Common myeloid progenitor, CD34-positive (primary cell): ENCODE results near the gene DCUN1D5.

Experiments
- CTCF ChIA-PET: fragments of 350-600 bp; sonication (Branson Sonifier 250); formaldehyde crosslinking; loops from one replicate; lab custom pipeline; 2021; ENCODE audit warnings: antibody characterized with exemption; lab: Charles Lee
- POLR2A ChIA-PET: fragments of 350-600 bp; sonication (Branson Sonifier 250); formaldehyde crosslinking; loops from one replicate; lab custom pipeline; 2021; ENCODE audit warnings: antibody characterized with exemption; lab: Charles Lee
- DNase-seq, 3 donors: peaks; one replicate each; pipeline versions ENCODE4 v3.0.0 to v3.0.0-alpha.2; 2013
- H3K27ac ChIP-seq, 2 experiments: 1 replicate in 1 of 2; 2 replicates in 1 of 2; pipeline ENCODE4 v1.7.0; 2013; ENCODE audit warnings: inconsistent platforms in 2 of 2, low read length in 2 of 2, mild to moderate bottlenecking in 2 of 2, low read depth in 1 of 2, moderate library complexity in 1 of 2; ENCODE audit not compliant: severe bottlenecking in 2 of 2, insufficient read depth in 1 of 2, poor library complexity in 1 of 2
- H3K27me3 ChIP-seq, 5 experiments: replicated peaks in 2 of 5; 1 replicate in 3 of 5; 2 replicates in 2 of 5; pipeline versions ENCODE4 v1.6.1 to v1.7.0; 2013; ENCODE audit warnings: low read length in 4 of 5, mild to moderate bottlenecking in 2 of 5, moderate library complexity in 2 of 5, inconsistent platforms in 1 of 5; ENCODE audit not compliant: insufficient read depth in 5 of 5, control insufficient read depth in 4 of 5
- H3K36me3 ChIP-seq, 4 experiments: 1 replicate in 2 of 4; 2 replicates in 2 of 4; pipeline versions ENCODE4 v1.6.1 to v1.7.0; 2013; ENCODE audit warnings: low read length in 3 of 4, control low read depth in 1 of 4, mild to moderate bottlenecking in 1 of 4; ENCODE audit not compliant: control insufficient read depth in 4 of 4, insufficient read depth in 4 of 4
- H3K4me1 ChIP-seq, 4 experiments: 1 replicate in 3 of 4; 2 replicates in 1 of 4; pipeline versions ENCODE4 v1.6.1 to v1.7.1; 2013; ENCODE audit warnings: low read length in 3 of 4, mild to moderate bottlenecking in 3 of 4, control low read depth in 1 of 4, inconsistent platforms in 1 of 4, moderate library complexity in 1 of 4; ENCODE audit not compliant: control insufficient read depth in 4 of 4, insufficient read depth in 4 of 4; ENCODE audit errors: control extremely low read depth in 1 of 4
- H3K4me3 ChIP-seq, 7 experiments: 1 replicate in 4 of 7; 2 replicates in 3 of 7; pipeline versions ENCODE4 v1.5.1 to v1.7.0; 2013; ENCODE audit warnings: mild to moderate bottlenecking in 7 of 7, low read length in 6 of 7, moderate library complexity in 6 of 7, inconsistent platforms in 2 of 7, low read depth in 2 of 7, control low read depth in 1 of 7; ENCODE audit not compliant: insufficient read depth in 4 of 7, control insufficient read depth in 1 of 7; ENCODE audit errors: extremely low read depth in 1 of 7
- H3K9me3 ChIP-seq, 5 experiments: 1 replicate in 4 of 5; 2 replicates in 1 of 5; pipeline versions ENCODE4 v1.6.1 to v1.7.1; 2013; ENCODE audit warnings: low read length in 4 of 5, mild to moderate bottlenecking in 2 of 5, inconsistent platforms in 1 of 5, low read depth in 1 of 5, moderate library complexity in 1 of 5; ENCODE audit not compliant: control insufficient read depth in 4 of 5, insufficient read depth in 2 of 5; ENCODE audit errors: control extremely low read depth in 1 of 5
- WGBS: methylation state at CpG from one replicate; pipeline ENCODE4 v1.1.5; 2013; ENCODE audit not compliant: insufficient coverage; 5-methylcytosine and 5-hydroxymethylcytosine counted together

Gene DCUN1D5

DNA sequence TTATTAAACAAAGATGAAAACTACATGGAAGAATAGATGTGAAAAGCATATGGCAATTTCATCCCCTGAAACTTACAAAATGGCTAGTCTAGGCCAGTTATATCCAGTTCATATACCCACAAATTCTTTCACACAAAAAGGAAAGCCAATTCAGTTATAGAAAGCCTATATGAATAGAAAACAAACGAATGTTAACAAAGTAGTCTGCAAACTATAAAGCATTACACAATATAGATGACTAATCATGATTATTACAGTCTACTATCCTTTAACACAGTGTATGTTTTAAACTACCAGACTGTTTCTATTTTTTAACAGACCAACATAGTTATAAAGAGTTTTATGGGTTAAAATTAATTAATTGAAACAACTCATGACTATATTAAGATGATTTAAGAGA is 12.1 kb downstream of the DCUN1D5 start:
- POLR2A ChIA-PET, result no interaction called here
- no peak for DNase-seq
- WGBS, result no CpG with 5 or more reads among the region's 1 CpG

GRCh38 chr11:103078710-103079109 is 13.2 kb downstream of the DCUN1D5 start:
- ChIA-PET POLR2A (no interaction called here), CTCF (no interaction called here)
- Histone ChIP-seq H3K9me3 (no peaks in the 10 kb centered on the region), H3K36me3 (peaks cover 12 to 65% (median 36%) of the 10 kb centered on the region in 4 experiments), H3K4me1 (no peaks in the 10 kb centered on the region), H3K4me3 (no peak overlapping the region), H3K27ac (no peak overlapping the region), H3K27me3 (no peaks in the 10 kb centered on the region)
- no peak for DNase-seq
- WGBS, result 98% methylated on average over 5 of the region's 5 CpGs

More for the DNA sequence above, 12.1 kb downstream of the DCUN1D5 start:
- no peaks in the 10 kb centered on the region for H3K4me1 ChIP-seq
- CTCF ChIA-PET, result no interaction called here
- H3K4me3 ChIP-seq, result no peak overlapping the region
- H3K27ac ChIP-seq, result no peak overlapping the region
- H3K9me3 ChIP-seq, result no peaks in the 10 kb centered on the region
- H3K36me3 ChIP-seq, result peaks cover 8 to 68% (median 38%) of the 10 kb centered on the region in 4 experiments
- no peaks in the 10 kb centered on the region for H3K27me3 ChIP-seq

DNA sequence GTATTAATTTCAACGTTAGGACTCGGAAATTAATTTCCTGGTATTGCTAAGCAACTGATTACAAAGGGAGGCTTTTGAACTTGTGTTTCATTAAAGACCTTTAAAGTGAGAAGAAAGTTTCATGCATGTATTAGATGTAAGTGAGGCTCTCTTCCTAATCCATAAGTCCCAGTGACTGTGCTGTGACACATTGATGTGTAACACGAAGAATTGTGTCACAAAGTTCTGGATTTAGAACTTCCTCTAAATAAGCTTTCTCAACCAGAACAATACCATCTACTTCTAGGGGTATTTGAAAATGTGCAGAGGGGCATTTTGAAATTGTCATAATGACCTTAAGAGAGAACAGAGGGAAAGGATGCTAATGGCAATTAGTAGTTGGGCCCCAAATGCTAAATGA is 14.4 kb downstream of the DCUN1D5 start:
- no peaks in the 10 kb centered on the region for H3K27me3 ChIP-seq
- ChIA-PET POLR2A (no interaction called here), CTCF (interaction anchor here (0.6 to 1.2 kb wide), 2 partner anchors 8 to 862 kb away, joined by 3 read pairs; no protein-coding TSS in a partner anchor)
- no peaks in the 10 kb centered on the region for H3K4me1 ChIP-seq
- DNase-seq, result no peak
- H3K9me3 ChIP-seq, result no peaks in the 10 kb centered on the region
- H3K27ac ChIP-seq, result no peak overlapping the region
- H3K36me3 ChIP-seq, result peaks cover 11 to 64% (median 35%) of the 10 kb centered on the region in 4 experiments
- H3K4me3 ChIP-seq, result no peak overlapping the region
- 100% methylated on average over 1 of the region's 3 CpGs for WGBS

- H3K4me3 ChIP-seq, result no peak overlapping the region
- WGBS, result no CpG with 5 or more reads among the region's 3 CpGs
- ChIA-PET CTCF (interaction anchor here (0.9 to 1.2 kb wide), 2 partner anchors 9 to 12 kb away, joined by 3 to 4 read pairs; no protein-coding TSS in a partner anchor), POLR2A (no interaction called here)
- peaks cover 13 to 53% (median 30%) of the 10 kb centered on the region in 4 experiments for H3K36me3 ChIP-seq
- no peaks in the 10 kb centered on the region for H3K27me3 ChIP-seq
- no peaks in the 10 kb centered on the region for H3K9me3 ChIP-seq
- no peak for DNase-seq
- no peaks in the 10 kb centered on the region for H3K4me1 ChIP-seq
- no peak overlapping the region for H3K27ac ChIP-seq
These were observed 15.6 kb downstream of the DCUN1D5 start for GRCh38 chr11:103076361-103076760.

GRCh38 chr11:103071008-103071407 is 21.0 kb downstream of the DCUN1D5 start:
- H3K27ac ChIP-seq, result no peak overlapping the region
- POLR2A ChIA-PET, result no interaction called here
- DNase-seq, result no peak

GRCh38 chr11:103070142-103070541 is 21.8 kb downstream of the DCUN1D5 start:
- Histone ChIP-seq H3K27me3 (no peaks in the 10 kb centered on the region), H3K4me3 (peak overlapping the region in 1 of 7 experiments; percentile 26), H3K4me1 (peaks cover 0 to 5% (median 1%) of the 10 kb centered on the region in 4 experiments), H3K36me3 (peaks cover 7 to 28% (median 17%) of the 10 kb centered on the region in 4 experiments), H3K27ac (no peak overlapping the region), H3K9me3 (peaks cover 0 to 3% (median 0%) of the 10 kb centered on the region in 5 experiments)
- CTCF ChIA-PET, result no interaction called here
- POLR2A ChIA-PET, result no interaction called here
- DNase-seq, result peak in 1 of 3 donors; percentile 15

More at GRCh38 chr11:103071008-103071407, 21.0 kb downstream of the DCUN1D5 start:
- CTCF ChIA-PET, result no interaction called here
- Histone ChIP-seq H3K4me1 (peaks cover 0 to 5% (median 1%) of the 10 kb centered on the region in 4 experiments), H3K27me3 (no peaks in the 10 kb centered on the region), H3K4me3 (no peak overlapping the region), H3K36me3 (peaks cover 7 to 26% (median 14%) of the 10 kb centered on the region in 4 experiments), H3K9me3 (peaks cover 0 to 3% (median 0%) of the 10 kb centered on the region in 5 experiments)

GRCh38 chr11:103069367-103069766 is 22.6 kb downstream of the DCUN1D5 start:
- POLR2A ChIA-PET, result no interaction called here

More at GRCh38 chr11:103069367-103069766, 22.6 kb downstream of the DCUN1D5 start:
- Histone ChIP-seq H3K9me3 (peaks cover 0 to 3% (median 0%) of the 10 kb centered on the region in 5 experiments), H3K4me1 (peaks cover 0 to 5% (median 1%) of the 10 kb centered on the region in 4 experiments), H3K27me3 (no peaks in the 10 kb centered on the region), H3K36me3 (peaks cover 6 to 32% (median 17%) of the 10 kb centered on the region in 4 experiments), H3K27ac (no peak overlapping the region), H3K4me3 (no peak overlapping the region)
- no peak for DNase-seq
- WGBS, result 91% methylated on average over 1 of the region's 2 CpGs
- CTCF ChIA-PET, result interaction anchor here (0.7 kb wide), 1 partner anchor 17 kb away, joined by 3 read pairs; no protein-coding TSS in a partner anchor
